Activated T-helper 2 cell treated with anti-CD3 and anti-CD28 coated beads, Interferon-gamma antibody, Interleukin-2, Interleukin-4, amounts not matched to agents 10 μg/mL and 5 μg/mL and 100 μg/mL, durations not matched to agents 14 hours and 24 hours and 36 hours (primary cell): ENCODE measurements around the gene DLG1. TPM values are rescaled to one million over a fixed set of nuclear protein-coding genes. Genes with fewer than 3 reads are reported as not detected.

Experiments used
- DNase-seq: peaks from one replicate; pipeline ENCODE4 v3.0.0; 2021; ENCODE audit warnings: low spot score
- H3K27ac Mint-ChIP-seq: one replicate; pipeline ENCODE4 v1.8.0; 2021; ENCODE audit warnings: mixed read lengths
- H3K27me3 Mint-ChIP-seq: one replicate; pipeline ENCODE4 v1.8.0; 2021; ENCODE audit warnings: low read depth, mixed read lengths
- H3K36me3 Mint-ChIP-seq: one replicate; pipeline ENCODE4 v1.8.0; 2021; ENCODE audit warnings: low read depth, mixed read lengths
- H3K4me1 Mint-ChIP-seq: one replicate; pipeline ENCODE4 v1.8.0; 2021; ENCODE audit warnings: low read depth, mixed read lengths
- H3K4me3 Mint-ChIP-seq: one replicate; pipeline ENCODE4 v1.8.0; 2021; ENCODE audit warnings: low read depth, mild to moderate bottlenecking, moderate library complexity, mixed read lengths
- H3K9me3 Mint-ChIP-seq: one replicate; pipeline ENCODE4 v1.8.0; 2021; ENCODE audit warnings: mixed read lengths
- intact Hi-C: fragments of 100-400 bp; cut with micrococcal nuclease; formaldehyde crosslinking; loops from one replicate; pipeline ENCODE4 v1.15.1; 2023
- total RNA-seq: library from RNA; stranded (reverse); gene quantifications from 2 replicates; pipeline ENCODE4 v1.2.3, GENCODE V29; 2022

Gene DLG1
- total RNA-seq, 1 donor from 2014 or later, result 77.5 TPM

GRCh38 chr3:197335428-197336132 lies 37.2 kb upstream of the DLG1 start:
- no peaks in the 10 kb centered on the region for H3K9me3 Mint-ChIP-seq
- H3K36me3 Mint-ChIP-seq, result no peaks in the 10 kb centered on the region
- peaks cover 27% of the 10 kb centered on the region for H3K27me3 Mint-ChIP-seq
- H3K4me3 Mint-ChIP-seq, result no peak overlapping the region
- H3K27ac Mint-ChIP-seq, result no peak overlapping the region
- intact Hi-C loops, result no loop called here
- H3K4me1 Mint-ChIP-seq, result no peaks in the 10 kb centered on the region
- DNase-seq, result no peak

GRCh38 chr3:197333901-197334639 lies 35.7 kb upstream of the DLG1 start:
- no peak overlapping the region for H3K27ac Mint-ChIP-seq
- no peak overlapping the region for H3K4me3 Mint-ChIP-seq
- H3K27me3 Mint-ChIP-seq, result peaks cover 29% of the 10 kb centered on the region
- H3K4me1 Mint-ChIP-seq, result no peaks in the 10 kb centered on the region
- no peaks in the 10 kb centered on the region for H3K9me3 Mint-ChIP-seq
- intact Hi-C loops, result no loop called here
- DNase-seq, result no peak
- no peaks in the 10 kb centered on the region for H3K36me3 Mint-ChIP-seq

GRCh38 chr3:197331131-197331530 lies 32.7 kb upstream of the DLG1 start:
- Mint-ChIP-seq H3K4me1 (peaks cover 6% of the 10 kb centered on the region), H3K27ac (no peak overlapping the region), H3K9me3 (no peaks in the 10 kb centered on the region), H3K4me3 (no peak overlapping the region), H3K27me3 (peaks cover 31% of the 10 kb centered on the region), H3K36me3 (no peaks in the 10 kb centered on the region)
- no peak for DNase-seq
- intact Hi-C loops, result no loop called here

- Mint-ChIP-seq H3K36me3 (no peaks in the 10 kb centered on the region), H3K27ac (no peak overlapping the region), H3K4me1 (peaks cover 12% of the 10 kb centered on the region), H3K9me3 (no peaks in the 10 kb centered on the region), H3K4me3 (no peak overlapping the region), H3K27me3 (peaks cover 37% of the 10 kb centered on the region)
- intact Hi-C loops, result loop anchor here (5.0 kb wide), 1 partner anchor 37 kb away; no protein-coding TSS in a partner anchor
- no peak for DNase-seq
Measured at GRCh38 chr3:197329382-197329781, 31.0 kb upstream of the DLG1 start.

- no peaks in the 10 kb centered on the region for H3K9me3 Mint-ChIP-seq
- H3K27ac Mint-ChIP-seq, result no peak overlapping the region
- intact Hi-C loops, result loop anchor here (5.0 kb wide), 1 partner anchor 36 kb away; no protein-coding TSS in a partner anchor
- H3K4me1 Mint-ChIP-seq, result peaks cover 12% of the 10 kb centered on the region
- H3K36me3 Mint-ChIP-seq, result no peaks in the 10 kb centered on the region
- H3K4me3 Mint-ChIP-seq, result no peak overlapping the region
- DNase-seq, result no peak
- peaks cover 33% of the 10 kb centered on the region for H3K27me3 Mint-ChIP-seq
Measured at GRCh38 chr3:197328198-197328597, 29.8 kb upstream of the DLG1 start.

- Mint-ChIP-seq H3K27me3 (peaks cover 33% of the 10 kb centered on the region), H3K36me3 (no peaks in the 10 kb centered on the region), H3K27ac (no peak overlapping the region), H3K4me3 (no peak overlapping the region), H3K4me1 (peaks cover 12% of the 10 kb centered on the region), H3K9me3 (no peaks in the 10 kb centered on the region)
- DNase-seq, result no peak
- intact Hi-C loops, result loop anchor here (5.0 kb wide), 1 partner anchor 35 kb away; no protein-coding TSS in a partner anchor
Measured at GRCh38 chr3:197327701-197328100, 29.3 kb upstream of the DLG1 start.

- no peak for DNase-seq
- Mint-ChIP-seq H3K27me3 (peaks cover 33% of the 10 kb centered on the region), H3K36me3 (no peaks in the 10 kb centered on the region), H3K27ac (no peak overlapping the region), H3K9me3 (peaks cover 3% of the 10 kb centered on the region), H3K4me1 (peaks cover 12% of the 10 kb centered on the region), H3K4me3 (no peak overlapping the region)
- intact Hi-C loops, result loop anchor here (1.0 to 5.0 kb wide), 2 partner anchors 19 to 33 kb away; no protein-coding TSS in a partner anchor
Measured at GRCh38 chr3:197325773-197326172, 27.4 kb upstream of the DLG1 start.

GRCh38 chr3:197322149-197322548 lies 23.7 kb upstream of the DLG1 start:
- Mint-ChIP-seq H3K9me3 (peaks cover 3% of the 10 kb centered on the region), H3K36me3 (no peaks in the 10 kb centered on the region), H3K27ac (no peak overlapping the region), H3K4me1 (peaks cover 11% of the 10 kb centered on the region), H3K27me3 (peaks cover 53% of the 10 kb centered on the region), H3K4me3 (no peak overlapping the region)
- intact Hi-C loops, result no loop called here
- DNase-seq, result no peak

- no peak for DNase-seq
- H3K36me3 Mint-ChIP-seq, result no peaks in the 10 kb centered on the region
- H3K27me3 Mint-ChIP-seq, result peaks cover 57% of the 10 kb centered on the region
- H3K27ac Mint-ChIP-seq, result no peak overlapping the region
- H3K9me3 Mint-ChIP-seq, result peaks cover 3% of the 10 kb centered on the region
- peaks cover 7% of the 10 kb centered on the region for H3K4me1 Mint-ChIP-seq
- H3K4me3 Mint-ChIP-seq, result no peak overlapping the region
- intact Hi-C loops, result no loop called here
Measured at GRCh38 chr3:197320582-197320981, 22.2 kb upstream of the DLG1 start.

- Mint-ChIP-seq H3K9me3 (peaks cover 3% of the 10 kb centered on the region), H3K27me3 (peaks cover 67% of the 10 kb centered on the region), H3K27ac (no peak overlapping the region), H3K4me1 (peaks cover 6% of the 10 kb centered on the region), H3K36me3 (no peaks in the 10 kb centered on the region), H3K4me3 (no peak overlapping the region)
- intact Hi-C loops, result no loop called here
- DNase-seq, result no peak
Measured at GRCh38 chr3:197317250-197317963, 19.0 kb upstream of the DLG1 start.

- Mint-ChIP-seq H3K4me3 (no peak overlapping the region), H3K27ac (no peak overlapping the region), H3K27me3 (peaks cover 31% of the 10 kb centered on the region), H3K36me3 (no peaks in the 10 kb centered on the region), H3K9me3 (no peaks in the 10 kb centered on the region), H3K4me1 (peaks cover 26% of the 10 kb centered on the region)
- no peak for DNase-seq
- intact Hi-C loops, result no loop called here
Measured at GRCh38 chr3:197312431-197312830, 14.0 kb upstream of the DLG1 start.

GRCh38 chr3:197311591-197311990 lies 13.2 kb upstream of the DLG1 start:
- Mint-ChIP-seq H3K9me3 (no peaks in the 10 kb centered on the region), H3K36me3 (no peaks in the 10 kb centered on the region), H3K4me1 (peaks cover 24% of the 10 kb centered on the region), H3K4me3 (no peak overlapping the region), H3K27me3 (peaks cover 29% of the 10 kb centered on the region), H3K27ac (no peak overlapping the region)
- DNase-seq, result no peak
- intact Hi-C loops, result no loop called here
